ENCODE data around the gene C4BPA. TPM values are rescaled to one million over a fixed set of nuclear protein-coding genes. Genes with fewer than 3 reads are reported as not detected.

C4BPA gene
- total RNA-seq, 1 experiment from 2014 or later = 10.6 TPM

- BruUV-seq (replicated peaks) = no TSS peak
- no peak overlapping the region for H3K4me3 Mint-ChIP-seq (ENCODE audit: unreplicated experiment)
- POLR2A ChIA-PET = no interaction called here
- intact Hi-C loops (cut with micrococcal nuclease; ENCODE audit: unreplicated experiment) = no loop called here
- H3K4me1 Mint-ChIP-seq (ENCODE audit: low read depth, unreplicated experiment) = no peaks in the 10 kb centered on the region
- Histone ChIP-seq H3K4me3 (ENCODE audit: low read depth, low read length) (no peak overlapping the region), H3K36me3 (ENCODE audit: control insufficient read depth, insufficient read depth, low read length) (peaks cover 3% of the 10 kb centered on the region), H3K27me3 (replicated peaks; ENCODE audit: control insufficient read depth, insufficient read depth, low read length) (no peaks in the 10 kb centered on the region), H3K4me1 (no peaks in the 10 kb centered on the region), H3K9me3 (no peaks in the 10 kb centered on the region)
- peaks cover 19% of the 10 kb centered on the region for H3K36me3 Mint-ChIP-seq (ENCODE audit: insufficient read depth, unreplicated experiment)
- TF ChIP-seq, protein P1, sequence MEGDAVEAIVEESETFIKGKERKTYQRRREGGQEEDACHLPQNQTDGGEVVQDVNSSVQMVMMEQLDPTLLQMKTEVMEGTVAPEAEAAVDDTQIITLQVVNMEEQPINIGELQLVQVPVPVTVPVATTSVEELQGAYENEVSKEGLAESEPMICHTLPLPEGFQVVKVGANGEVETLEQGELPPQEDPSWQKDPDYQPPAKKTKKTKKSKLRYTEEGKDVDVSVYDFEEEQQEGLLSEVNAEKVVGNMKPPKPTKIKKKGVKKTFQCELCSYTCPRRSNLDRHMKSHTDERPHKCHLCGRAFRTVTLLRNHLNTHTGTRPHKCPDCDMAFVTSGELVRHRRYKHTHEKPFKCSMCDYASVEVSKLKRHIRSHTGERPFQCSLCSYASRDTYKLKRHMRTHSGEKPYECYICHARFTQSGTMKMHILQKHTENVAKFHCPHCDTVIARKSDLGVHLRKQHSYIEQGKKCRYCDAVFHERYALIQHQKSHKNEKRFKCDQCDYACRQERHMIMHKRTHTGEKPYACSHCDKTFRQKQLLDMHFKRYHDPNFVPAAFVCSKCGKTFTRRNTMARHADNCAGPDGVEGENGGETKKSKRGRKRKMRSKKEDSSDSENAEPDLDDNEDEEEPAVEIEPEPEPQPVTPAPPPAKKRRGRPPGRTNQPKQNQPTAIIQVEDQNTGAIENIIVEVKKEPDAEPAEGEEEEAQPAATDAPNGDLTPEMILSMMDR (IDR thresholded peaks at IDR 0.05; ENCODE audit: insufficient read depth in 1 of 2, low read depth in 1 of 2, low read length in 1 of 2, severe bottlenecking in 1 of 2, unreplicated experiment in 1 of 2) = no peak
- CTCF ChIA-PET = interaction anchor here (0.6 to 0.7 kb wide), 2 partner anchors 18 to 336 kb away, joined by 3 to 4 read pairs; partner anchors contain the start of gene PFKFB2
- H3K9me3 Mint-ChIP-seq (ENCODE audit: unreplicated experiment) = no peaks in the 10 kb centered on the region
- DNase-seq = no peak
- H3K27me3 Mint-ChIP-seq (ENCODE audit: insufficient read depth, unreplicated experiment) = no peaks in the 10 kb centered on the region
- no peak overlapping the region for H3K27ac Mint-ChIP-seq (ENCODE audit: unreplicated experiment)
These were observed 33.2 kb upstream of the C4BPA start for GRCh38 chr1:207070811-207071210.

DNA sequence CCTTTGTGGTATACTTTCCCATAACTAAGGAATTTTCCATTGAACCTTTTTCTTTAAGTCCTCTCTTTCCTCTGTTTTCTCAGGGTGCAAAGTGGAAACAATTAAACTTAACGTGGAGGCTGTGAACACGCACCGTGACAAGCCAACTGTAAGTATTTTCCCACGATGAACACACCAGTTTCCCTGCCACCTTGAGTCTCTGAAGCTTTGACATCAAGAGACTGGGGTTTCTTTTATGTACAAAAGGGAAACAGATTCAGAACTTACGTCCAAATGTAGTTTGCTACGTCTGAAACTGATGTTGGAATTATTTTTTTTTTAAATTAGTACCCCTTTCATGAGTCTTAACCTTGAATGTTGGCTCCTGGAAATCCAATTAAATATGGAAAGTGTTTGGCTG lies 32.6 kb upstream of the C4BPA start:
- Histone ChIP-seq H3K9me3 (no peaks in the 10 kb centered on the region), H3K4me3 (ENCODE audit: low read depth, low read length) (no peak overlapping the region), H3K27me3 (replicated peaks; ENCODE audit: control insufficient read depth, insufficient read depth, low read length) (no peaks in the 10 kb centered on the region), H3K4me1 (no peaks in the 10 kb centered on the region), H3K36me3 (ENCODE audit: control insufficient read depth, insufficient read depth, low read length) (peaks cover 3% of the 10 kb centered on the region)
- TF ChIP-seq, protein P1 (IDR thresholded peaks at IDR 0.05; ENCODE audit: insufficient read depth in 1 of 2, low read depth in 1 of 2, low read length in 1 of 2, severe bottlenecking in 1 of 2, unreplicated experiment in 1 of 2) = no peak
- POLR2A ChIA-PET = no interaction called here
- H3K27ac Mint-ChIP-seq (ENCODE audit: unreplicated experiment) = no peak overlapping the region
- H3K4me3 Mint-ChIP-seq (ENCODE audit: unreplicated experiment) = no peak overlapping the region
- no peak for DNase-seq
- peaks cover 19% of the 10 kb centered on the region for H3K36me3 Mint-ChIP-seq (ENCODE audit: insufficient read depth, unreplicated experiment)
- BruUV-seq (replicated peaks) = no TSS peak
- CTCF ChIA-PET = interaction anchor here (0.7 kb wide), 1 partner anchor 19 kb away, joined by 3 read pairs; the partner anchor contains the start of gene PFKFB2
- intact Hi-C loops (cut with micrococcal nuclease; ENCODE audit: unreplicated experiment) = no loop called here
- H3K4me1 Mint-ChIP-seq (ENCODE audit: low read depth, unreplicated experiment) = no peaks in the 10 kb centered on the region
- H3K9me3 Mint-ChIP-seq (ENCODE audit: unreplicated experiment) = no peaks in the 10 kb centered on the region
- no peaks in the 10 kb centered on the region for H3K27me3 Mint-ChIP-seq (ENCODE audit: insufficient read depth, unreplicated experiment)

GRCh38 chr1:207072233-207072632 lies 31.8 kb upstream of the C4BPA start:
- no peak for DNase-seq
- TF ChIP-seq, protein P1 (IDR thresholded peaks at IDR 0.05; ENCODE audit: insufficient read depth in 1 of 2, low read depth in 1 of 2, low read length in 1 of 2, severe bottlenecking in 1 of 2, unreplicated experiment in 1 of 2) = no peak
- Histone ChIP-seq H3K4me3 (ENCODE audit: low read depth, low read length) (no peak overlapping the region), H3K36me3 (ENCODE audit: control insufficient read depth, insufficient read depth, low read length) (peaks cover 3% of the 10 kb centered on the region), H3K9me3 (no peaks in the 10 kb centered on the region), H3K4me1 (no peaks in the 10 kb centered on the region), H3K27me3 (replicated peaks; ENCODE audit: control insufficient read depth, insufficient read depth, low read length) (no peaks in the 10 kb centered on the region)
- Mint-ChIP-seq H3K36me3 (ENCODE audit: insufficient read depth, unreplicated experiment) (peaks cover 19% of the 10 kb centered on the region), H3K4me1 (ENCODE audit: low read depth, unreplicated experiment) (no peaks in the 10 kb centered on the region), H3K4me3 (ENCODE audit: unreplicated experiment) (no peak overlapping the region), H3K27ac (ENCODE audit: unreplicated experiment) (no peak overlapping the region), H3K9me3 (ENCODE audit: unreplicated experiment) (no peaks in the 10 kb centered on the region), H3K27me3 (ENCODE audit: insufficient read depth, unreplicated experiment) (no peaks in the 10 kb centered on the region)
- intact Hi-C loops (cut with micrococcal nuclease; ENCODE audit: unreplicated experiment) = no loop called here
- POLR2A ChIA-PET = no interaction called here
- CTCF ChIA-PET = no interaction called here
- BruUV-seq (replicated peaks) = no TSS peak
